ENCODE measurements around the gene ETFRF1.

The ETFRF1 gene, protein sequence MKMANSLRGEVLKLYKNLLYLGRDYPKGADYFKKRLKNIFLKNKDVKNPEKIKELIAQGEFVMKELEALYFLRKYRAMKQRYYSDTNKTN
- 4.1 to 19.2 (median 10.8) reads per million in 17 experiments for total RNA-seq

DNA sequence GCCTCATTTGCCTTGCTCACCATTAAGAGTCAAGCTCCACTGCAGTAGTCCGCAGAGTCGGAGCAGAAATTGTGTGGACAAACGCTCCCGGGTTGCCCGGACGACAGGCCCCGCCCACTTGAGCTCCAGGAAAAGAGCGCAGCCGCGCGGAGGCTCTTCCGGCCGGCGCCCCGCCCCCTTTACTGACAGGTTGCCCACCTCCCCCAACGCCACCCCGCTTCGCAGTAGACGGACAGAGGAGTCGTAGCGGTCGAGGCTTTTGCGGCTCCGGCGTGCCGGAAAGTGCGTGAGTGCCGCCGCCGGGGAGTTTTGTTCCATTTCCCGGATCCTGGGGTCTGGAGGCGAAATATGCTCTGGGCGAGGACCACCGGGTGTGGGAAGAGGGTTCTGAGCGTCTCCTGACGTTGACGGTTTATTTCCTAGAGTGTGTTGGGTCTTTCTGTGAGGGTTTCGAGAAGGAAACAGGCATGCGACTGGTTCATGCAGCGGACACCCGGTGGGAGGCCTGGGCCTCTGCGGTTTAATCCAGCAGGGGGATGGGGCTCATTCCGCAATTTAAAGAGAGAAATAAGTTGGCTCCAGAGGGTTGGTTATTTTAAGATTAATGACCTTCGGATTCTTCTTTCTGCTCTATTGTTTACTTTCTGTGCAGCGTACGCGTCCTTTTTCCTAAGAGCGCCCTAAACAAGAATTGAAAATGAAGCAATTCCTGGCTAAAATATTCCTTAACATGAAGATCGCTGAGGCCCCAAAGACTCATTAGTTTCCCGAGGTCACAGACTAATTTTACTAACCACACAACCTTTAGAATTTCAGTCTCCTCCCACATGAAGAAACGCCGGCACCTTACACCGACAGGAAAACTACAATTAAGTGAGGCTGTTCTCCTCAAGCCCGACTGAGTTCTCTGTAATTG, at the start of gene ETFRF1, which contains the start of gene DNAI7:
Gene ETFRF1, plus strand, starts transcription at position 182 of the 916 bp plus-strand sequence. CDS start 8,720 bp downstream, outside the sequence.
Gene DNAI7, minus strand, starts transcription at position 105 of the 916 bp plus-strand sequence. Its CDS starts 82 bp downstream, at position 23.
- DNase-seq: peak; percentile 95 to 99 (median 97)

DNA sequence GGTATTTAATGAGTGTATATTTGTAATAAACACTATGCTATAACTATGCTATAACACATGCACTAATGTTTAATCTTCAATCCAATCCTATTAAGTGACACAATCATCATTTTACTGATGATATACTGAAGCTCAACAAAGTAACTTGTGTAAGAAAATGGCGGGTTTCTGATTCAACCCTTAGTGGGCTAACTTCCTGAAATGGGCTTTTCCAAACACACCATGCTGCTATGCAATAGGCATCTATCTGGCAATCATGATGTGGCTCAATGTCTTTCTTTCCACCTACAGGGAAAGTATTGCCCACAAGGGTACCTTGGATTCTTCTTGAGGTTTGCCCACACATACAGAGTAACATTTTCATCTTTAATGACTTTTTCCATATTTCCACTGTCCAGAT, 48.4 kb upstream of the ETFRF1 start:
- peak; percentile 11 to 53 (median 25) for DNase-seq

DNA sequence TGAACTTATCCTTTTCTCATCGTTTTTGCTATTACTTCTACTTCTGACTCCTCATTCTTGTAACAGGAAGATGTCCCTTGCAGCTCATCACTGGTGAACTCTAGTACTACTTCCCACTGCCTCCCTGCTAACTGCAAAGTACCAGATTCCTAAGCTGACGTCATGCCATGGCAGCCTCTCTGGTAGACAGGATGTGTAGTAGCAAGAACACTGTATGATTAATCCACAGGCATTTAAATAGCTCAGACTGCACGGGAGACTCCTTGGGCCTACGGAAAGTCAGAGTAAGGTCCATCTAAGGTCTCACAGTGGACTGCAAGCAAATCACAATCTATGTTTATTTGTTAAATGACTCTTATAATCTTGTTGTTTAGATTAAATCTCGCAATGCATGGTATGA, 43.6 kb upstream of the ETFRF1 start:
- peak; percentile 47 to 76 (median 56) for DNase-seq

DNA sequence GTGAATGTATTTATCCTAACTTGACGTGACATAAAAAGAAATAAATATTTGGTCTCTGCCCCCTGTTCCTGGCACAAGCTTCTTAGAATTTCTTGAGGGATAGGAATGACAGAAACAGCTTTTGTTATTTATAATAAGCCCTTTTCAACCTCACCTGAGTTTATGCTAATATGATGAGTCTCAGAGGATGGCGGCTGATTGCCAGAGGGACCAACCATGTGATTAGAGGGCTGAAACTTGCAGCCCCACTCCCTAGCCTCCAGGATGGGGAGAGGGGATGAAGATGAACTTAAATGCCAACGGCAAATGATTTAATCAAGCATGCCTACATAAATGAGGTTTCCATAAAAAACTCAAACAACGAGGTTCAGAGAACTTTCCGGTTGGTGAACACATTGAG, 43.0 kb upstream of the ETFRF1 start:
- no peak for DNase-seq

DNA sequence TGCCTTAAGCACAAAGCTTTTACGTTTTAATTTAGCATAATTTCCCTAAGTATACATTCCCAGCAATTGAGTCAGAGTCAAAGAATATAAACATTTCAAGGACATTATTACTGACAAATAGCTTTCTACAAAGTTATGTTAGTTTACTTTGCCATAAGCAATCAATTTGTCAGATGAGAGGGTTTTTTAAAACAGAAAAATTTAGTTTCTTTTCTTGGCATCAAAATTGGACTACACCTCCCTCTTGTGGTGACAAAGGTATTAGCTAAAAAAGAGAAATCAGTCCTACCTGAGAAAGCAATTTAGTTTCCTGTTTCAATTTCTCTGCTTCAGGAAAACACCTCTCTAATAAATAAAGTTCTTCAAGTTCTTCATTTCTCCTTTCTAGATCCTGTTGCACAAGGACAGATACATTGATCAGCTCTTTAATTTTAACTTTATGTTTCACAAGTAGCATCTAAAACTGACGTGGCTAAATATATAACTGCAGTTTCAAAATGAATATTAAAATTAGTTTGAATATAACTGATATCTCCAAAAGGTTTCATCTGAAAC, 39.9 kb upstream of the ETFRF1 start:
- peak in 3 of 4 experiments; percentile 8 to 47 (median 37) for DNase-seq

DNA sequence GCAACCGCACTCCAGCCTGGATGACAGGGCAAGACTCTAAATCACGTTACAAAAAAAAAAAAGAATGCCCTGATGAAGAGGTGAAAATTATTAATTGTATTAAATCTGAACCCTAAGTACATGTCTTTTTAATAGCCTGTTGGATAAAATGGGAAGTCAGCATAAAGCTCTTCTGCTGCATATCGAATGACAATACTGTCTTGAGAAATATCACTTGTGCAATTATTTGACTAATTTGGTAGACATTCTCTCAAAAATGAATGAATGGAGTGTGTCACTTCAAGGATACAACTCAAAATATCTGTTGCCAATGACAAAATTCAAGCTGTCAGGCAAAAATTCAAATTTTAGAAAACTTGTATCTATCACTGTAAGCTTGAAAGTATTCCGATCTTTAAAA, 39.0 kb upstream of the ETFRF1 start:
- peak in 2 of 4 experiments; percentile 46 to 51 for DNase-seq

DNA sequence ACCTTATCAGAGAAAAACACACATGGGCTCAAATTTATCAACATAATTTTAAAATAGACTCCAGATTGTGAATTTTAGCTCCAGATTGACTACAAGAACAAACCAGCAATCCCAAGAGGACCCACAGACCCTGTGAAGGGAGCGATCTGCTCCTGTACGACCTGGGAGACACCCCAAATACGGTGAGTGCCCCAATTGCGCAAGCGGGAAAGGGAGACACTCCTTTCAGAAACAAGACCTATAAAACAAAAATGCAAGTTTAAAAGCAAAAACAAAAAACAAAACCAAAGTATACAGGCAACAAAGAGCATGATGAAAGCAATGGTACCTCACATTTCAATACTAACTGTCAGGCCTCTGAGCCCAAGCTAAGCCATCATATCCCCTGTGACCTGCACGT, 32.2 kb upstream of the ETFRF1 start:
- DNase-seq: no peak

DNA sequence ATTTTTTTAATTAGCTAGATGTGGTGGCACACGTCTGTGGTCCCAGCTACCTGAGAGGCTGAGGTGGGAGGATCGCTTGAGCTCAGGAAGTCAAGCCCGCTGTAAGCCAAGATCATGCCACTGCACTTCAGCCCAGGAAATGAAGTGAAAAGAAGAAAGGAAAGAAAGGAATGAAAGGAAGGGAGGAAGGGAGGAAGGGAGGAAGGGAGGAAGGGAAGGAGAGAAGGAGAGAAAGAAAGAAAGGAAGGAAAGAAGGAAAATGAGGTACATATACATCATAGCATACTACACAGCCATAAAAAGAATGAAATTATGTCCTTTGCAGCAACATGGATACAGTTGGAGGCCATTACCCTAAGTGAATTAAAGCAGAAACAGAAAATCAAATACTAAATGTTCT, 12.3 kb upstream of the ETFRF1 start:
- DNase-seq: no peak

DNA sequence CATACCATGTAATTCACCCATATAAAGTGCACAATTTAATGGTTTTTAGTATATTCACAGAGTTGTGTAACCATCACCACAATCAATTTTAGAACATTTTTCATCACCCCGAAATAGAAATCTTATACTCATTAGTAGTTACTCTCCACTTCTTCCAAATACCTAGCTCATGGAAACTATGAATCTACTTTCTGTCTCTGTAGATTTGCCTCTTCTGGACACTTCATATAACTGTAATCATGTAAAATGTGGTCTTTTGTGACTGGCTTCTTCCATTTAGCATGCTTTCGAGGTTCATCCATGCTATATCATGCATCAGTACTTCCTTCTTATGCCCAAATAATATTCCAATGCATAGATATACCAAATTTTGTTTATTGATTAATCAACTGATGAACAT, 10.9 kb upstream of the ETFRF1 start:
- DNase-seq: no peak

DNA sequence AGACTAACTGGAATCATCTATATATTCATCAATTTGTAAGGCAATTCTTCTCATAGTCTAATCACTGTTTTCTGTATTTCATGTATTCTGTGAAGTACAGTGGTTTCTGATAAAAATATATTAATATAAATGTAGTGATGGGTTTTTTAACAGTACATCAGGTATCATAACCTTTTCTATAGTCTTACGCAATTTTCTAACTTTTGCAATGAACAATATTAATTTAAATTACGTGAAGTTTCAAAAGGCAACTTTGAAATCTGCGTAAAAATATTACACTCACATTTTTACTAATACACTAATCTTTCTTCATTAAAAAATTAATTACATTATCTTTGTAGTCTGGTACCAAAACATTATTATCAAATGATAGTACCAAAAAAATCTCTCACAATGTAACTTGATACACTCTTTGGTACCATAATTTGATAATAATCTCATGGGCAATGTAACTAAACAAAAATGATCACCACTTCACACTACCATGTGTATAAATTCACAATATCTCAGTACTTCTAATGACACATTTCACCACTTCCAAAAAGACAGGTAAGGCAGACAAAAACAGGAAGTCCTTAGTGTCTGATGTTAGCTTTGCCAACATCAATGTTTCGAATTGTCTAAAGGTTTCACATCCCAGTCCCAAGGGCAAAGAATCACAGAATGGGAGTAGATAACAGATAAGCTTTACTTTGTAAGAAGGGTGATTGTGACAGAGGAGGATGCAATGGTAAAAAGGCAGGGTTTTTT, 8.8 kb upstream of the ETFRF1 start:
- DNase-seq: no peak

DNA sequence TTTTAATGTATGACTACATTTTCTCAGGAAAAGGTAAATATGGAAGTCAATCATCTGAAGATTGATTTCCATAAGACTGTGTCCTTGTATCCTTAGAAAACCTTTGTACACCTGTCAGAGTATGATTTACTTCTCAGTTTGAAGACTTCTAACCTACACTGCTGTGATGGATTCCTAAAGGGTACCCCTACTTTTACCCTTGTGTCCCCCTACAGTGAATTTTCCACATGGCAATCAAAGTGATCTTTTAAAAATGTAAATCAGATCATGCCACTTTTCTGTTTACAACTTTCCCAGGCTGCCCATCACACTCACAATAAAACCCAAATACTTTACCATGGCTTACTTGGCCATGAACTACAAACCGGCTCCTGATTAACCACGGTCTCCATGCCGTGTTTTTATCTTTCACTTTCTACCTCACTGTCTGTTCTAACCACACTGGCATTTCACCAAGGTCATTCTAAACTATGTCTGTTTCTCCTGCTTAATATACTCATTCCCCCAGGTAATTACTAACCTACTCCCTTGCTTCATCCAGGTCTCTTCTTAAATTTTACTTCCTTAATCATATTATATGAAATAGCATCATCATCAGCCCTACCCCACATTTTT, 8.1 kb upstream of the ETFRF1 start:
- no peak for DNase-seq

DNA sequence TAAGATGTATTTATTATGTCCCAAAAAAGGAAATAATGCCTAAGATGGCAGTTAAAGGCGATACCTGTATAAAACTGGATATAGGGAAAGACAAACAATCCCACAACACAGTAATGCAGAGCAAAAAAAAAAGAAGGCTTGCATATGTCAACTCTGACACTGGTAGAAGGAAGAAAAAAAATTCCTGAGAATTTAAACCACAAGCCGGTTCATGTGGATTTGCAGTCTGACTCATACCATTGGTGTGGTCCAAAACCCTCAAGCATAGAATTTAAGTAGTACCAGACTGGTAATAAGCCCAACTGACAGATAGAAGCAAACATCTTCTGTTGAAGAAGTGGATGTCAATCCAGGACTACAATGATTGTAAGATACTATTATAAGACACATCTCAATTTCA, 7.3 kb upstream of the ETFRF1 start:
- DNase-seq: no peak

DNA sequence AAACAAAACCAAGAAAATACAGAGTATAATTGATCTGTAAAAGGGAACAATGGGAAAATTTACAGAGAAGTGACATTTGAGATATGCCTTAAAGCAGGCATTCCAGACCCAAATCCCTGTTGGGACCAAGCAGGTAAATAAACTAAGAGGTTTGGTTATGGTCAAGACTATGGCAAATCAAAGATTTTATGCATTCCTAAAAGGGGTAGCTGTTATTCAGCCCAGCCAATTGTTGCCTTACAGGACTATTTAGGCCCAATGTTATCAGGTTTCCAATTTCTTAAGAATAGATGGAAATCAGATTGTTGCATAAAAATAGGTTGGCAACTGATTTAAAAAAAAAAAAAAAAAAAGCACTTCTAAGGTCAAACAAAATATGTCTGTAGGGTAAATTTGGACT, 5.4 kb upstream of the ETFRF1 start:
- DNase-seq: no peak

DNA sequence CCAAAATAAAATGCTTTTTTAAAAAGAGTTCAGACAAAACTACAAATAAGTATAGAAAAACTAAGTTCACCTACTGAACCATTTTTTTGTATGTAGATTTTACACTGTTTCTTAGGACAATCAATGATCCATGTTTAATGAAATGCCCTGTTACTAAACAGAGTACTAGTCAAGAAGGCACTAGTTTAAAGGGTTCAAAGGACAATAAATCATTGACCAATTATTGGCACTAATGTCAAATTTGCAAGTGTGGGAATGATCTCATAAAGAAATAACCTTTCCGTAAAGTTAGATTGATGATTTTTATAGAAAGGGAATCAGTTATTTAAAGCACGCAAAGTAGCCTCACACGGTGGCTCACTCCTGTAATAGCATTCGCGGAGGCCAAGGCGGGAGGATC, 4.2 kb upstream of the ETFRF1 start:
- no peak for DNase-seq

DNA sequence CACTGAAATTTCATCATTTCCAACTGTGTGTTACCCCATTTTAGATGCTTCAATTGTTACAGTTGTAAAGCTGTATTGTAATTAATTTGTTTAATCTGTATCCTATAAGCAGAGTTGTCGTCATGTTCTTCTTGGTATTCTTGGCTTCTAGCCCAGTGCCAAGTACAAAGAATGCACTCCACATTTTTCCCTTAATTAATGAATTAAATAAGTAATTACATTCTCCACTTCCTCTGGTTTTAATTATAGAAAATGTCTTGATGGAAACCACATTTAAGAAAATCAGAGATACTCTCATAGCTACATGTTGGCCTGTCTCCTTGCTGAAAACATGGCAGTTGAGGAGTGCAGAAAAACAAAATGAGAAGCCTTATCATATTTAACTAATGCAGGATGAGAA, 823 bp upstream of the ETFRF1 start:
- no peak for DNase-seq

DNA sequence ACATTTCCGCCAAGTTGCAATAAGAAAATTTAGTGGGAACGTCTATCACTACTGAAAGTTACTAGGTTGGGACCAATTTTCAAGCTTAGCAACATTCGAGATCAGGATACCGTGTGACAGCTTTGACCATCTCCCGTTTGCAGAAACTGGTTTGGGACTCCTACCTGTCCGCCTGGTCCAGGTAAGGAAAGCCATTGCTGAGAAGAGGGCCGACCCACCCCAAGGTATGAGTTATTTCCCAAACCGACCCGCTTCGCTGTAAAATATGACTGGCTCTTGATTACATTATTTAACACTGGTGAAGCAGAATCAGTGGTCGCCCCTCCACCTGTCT, 348 bp upstream of the ETFRF1 start:
- peak in 2 of 4 experiments; percentile 3 to 4 for DNase-seq

DNA sequence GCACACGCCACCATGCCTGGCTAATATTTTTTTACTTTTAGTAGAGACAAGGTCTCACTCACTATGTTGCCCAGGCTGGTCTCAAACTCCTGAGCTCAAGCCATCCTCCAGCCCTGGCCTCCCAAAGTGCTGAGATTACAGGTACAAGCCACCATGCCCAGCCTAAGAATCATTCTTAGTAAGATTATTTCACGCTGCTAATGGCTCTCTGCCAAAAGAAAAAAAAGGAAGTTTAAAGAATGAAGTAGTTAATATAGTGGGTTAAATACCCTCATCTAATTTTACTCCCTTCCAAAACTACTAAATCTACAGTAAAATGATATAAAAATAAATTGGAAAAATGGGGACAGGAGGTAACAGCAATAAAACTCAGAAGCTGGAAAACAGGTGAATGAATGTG, 2.6 kb downstream of the ETFRF1 start:
- peak in 2 of 4 experiments; percentile 22 to 43 for DNase-seq

DNA sequence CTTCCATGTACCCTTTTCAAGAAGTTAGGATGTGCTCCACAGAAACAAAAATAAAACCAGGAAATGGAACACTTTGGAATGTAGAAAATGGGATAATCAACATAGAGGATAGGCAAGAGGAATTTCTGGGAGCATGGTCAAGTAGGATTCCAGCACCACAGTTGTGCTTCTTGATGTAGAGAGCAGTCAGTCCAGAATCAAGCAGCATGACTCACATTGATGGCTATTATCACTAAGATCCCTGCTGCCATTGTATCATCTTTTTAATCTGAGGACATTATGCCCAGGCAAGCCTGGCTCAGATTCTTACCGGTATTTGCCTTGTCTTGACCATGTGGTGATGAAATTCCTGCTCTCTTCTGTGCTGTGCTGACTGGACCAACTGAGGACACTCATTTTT, 5.7 kb downstream of the ETFRF1 start:
- DNase-seq: no peak

DNA sequence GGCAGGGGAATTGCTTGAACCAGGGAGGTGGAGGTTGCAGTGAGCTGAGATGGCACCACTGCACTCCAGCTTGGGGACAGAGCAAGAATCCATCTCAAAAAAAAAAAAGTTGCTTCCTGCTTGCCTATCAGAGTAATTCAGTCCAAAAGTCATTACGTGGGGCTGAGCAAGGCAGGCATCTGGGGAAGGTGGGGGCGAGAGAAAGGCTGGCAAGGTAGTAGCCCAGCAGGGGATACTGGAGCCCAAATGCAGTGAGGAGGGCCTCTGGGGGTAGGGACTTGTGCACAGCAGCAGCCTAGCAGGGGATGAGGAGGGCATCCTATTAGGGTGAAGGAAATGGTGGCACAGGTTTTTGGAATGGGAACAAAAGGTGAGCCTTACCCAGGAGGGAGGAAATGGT, 7.1 kb downstream of the ETFRF1 start:
- no peak for DNase-seq

DNA sequence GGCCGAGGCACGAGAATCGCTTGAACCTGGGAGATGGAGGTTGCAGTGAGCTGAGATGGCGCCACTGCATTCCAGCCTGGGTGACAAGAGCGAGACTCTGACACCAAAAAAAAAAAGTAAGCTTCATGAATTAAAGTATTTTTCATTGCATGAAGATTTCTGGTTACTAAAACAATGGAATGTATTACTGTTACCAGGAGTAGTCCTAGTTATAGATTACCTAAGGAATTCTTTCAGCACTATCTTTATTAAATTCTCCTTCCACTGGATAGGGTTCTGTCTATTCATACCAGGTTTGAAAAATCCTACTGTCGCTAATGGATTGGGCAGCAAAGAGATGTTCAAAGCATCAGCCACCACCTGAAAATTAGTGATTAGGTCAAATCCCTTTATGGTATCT, 12.4 kb downstream of the ETFRF1 start:
- DNase-seq: no peak

DNA sequence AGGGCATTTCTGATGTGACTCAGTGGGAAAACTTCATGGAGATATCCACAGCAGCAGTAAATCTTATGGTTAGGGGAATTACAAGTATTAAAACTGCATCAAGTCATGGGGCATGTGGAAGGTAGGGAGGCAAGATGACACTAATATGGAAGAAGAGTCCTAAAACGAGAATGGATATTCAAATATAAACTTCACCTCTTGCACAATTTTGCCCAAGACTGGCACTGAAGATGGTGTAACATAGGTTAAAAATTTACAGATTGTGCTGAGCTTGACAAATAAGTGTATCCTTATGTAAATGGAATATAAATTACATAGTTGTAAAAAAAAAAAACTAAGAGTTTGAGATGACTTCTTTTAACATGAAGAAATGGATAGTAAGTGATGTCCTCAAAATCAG, 12.8 kb downstream of the ETFRF1 start:
- DNase-seq: no peak

DNA sequence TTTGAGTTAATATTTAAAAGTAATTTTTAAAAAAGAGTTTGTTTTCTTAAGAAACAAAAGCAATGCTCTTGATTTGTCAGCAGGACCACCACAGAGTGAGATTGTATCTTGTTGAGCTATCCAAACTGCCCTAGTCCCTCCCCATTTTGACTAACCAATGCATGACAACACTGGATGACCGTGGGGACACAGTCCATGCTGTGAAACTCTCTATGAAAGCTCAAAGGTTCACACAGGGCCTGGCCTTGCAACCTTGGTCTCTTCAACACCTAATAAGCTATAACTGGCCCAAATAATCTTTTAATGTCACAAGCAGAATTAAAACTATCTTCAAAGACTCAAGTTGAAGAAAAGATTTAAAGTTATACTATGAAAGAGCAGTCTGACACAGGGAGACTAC, 13.5 kb downstream of the ETFRF1 start:
- no peak for DNase-seq

DNA sequence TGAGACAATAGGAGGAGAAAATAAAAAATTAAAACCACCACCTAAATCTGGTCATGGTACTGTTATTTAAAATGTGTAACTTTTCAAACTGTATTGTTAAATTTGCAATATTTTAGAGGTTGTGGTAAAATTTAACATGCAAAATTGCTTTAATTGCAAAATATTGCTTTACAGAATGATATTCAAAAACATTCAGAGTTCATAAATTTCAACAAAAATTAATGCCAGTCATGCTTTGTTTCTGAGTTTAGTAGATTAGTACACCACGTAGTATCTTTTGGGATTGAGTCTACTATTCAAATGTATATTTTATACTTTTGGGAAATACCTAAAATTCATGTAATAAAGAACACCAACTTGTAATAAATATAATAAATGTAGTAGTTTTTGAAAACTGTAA, 18.3 kb downstream of the ETFRF1 start:
- no peak for DNase-seq
